Measurements from ENCODE around the gene STPG4.

GRCh38 chr2:47089083-47089464 lies 66.0 kb downstream of the STPG4 start:
- no peak for TF ChIP-seq POLR2AphosphoS5 (IDR thresholded peaks at IDR 0.05; ENCODE audit: borderline replicate concordance, low read depth, low read length)
- no peak for TF ChIP-seq EZH2 (IDR thresholded peaks at IDR 0.05)
- no peak for TF ChIP-seq FOXP2 (optimal IDR thresholded peaks at IDR 0.05; ENCODE audit: control extremely low read depth, extremely low read length, insufficient read depth)

Measured in SK-N-MC (cell line).